Colonic mucosa (tissue), 4 donors: ENCODE data around the gene COG3. TPM values are rescaled to one million over a fixed set of nuclear protein-coding genes. Genes with fewer than 3 reads are reported as not detected.

Experiments used
- DNase-seq: peaks from one replicate; pipeline ENCODE4 v3.0.0-alpha.2; 2020
- H3K27ac ChIP-seq: fragments of 200-600 bp; one replicate; pipeline ENCODE4 v1.8.0; 2021
- H3K27me3 ChIP-seq: fragments of 200-600 bp; one replicate; pipeline ENCODE4 v1.8.0; 2021
- H3K36me3 ChIP-seq: fragments of 200-600 bp; one replicate; pipeline ENCODE4 v1.8.0; 2021
- H3K4me1 ChIP-seq: fragments of 200-600 bp; one replicate; pipeline ENCODE4 v1.8.0; 2021; ENCODE audit warnings: mild to moderate bottlenecking
- H3K4me3 ChIP-seq: fragments of 200-600 bp; one replicate; pipeline ENCODE4 v1.8.0; 2021
- H3K9ac ChIP-seq, 2 donors: one replicate each; pipeline ENCODE4 v1.7.0; 2013; ENCODE audit warnings: control low read depth in 2 of 2, low read depth in 2 of 2, low read length in 2 of 2
- H3K9me3 ChIP-seq: fragments of 200-600 bp; one replicate; pipeline ENCODE4 v1.8.0; 2021
- intact Hi-C: fragments of 100-400 bp; cut with DNase I; formaldehyde crosslinking; loops from one replicate; pipeline ENCODE4 v1.14.1; 2022
- total RNA-seq, 2 donors: library from RNA; stranded (reverse); fragmentation: NEBNext Ultra II Directional in 1 of 2; extraction: Animal tissue kit (Norgen Biotek cat#: 25700) in 1 of 2; gene quantifications; one replicate each; pipeline ENCODE4 v1.2.1, GENCODE V29; 2021
- TF ChIP-seq, protein P1 (sequence below): fragments of 200-600 bp; IDR thresholded peaks from one replicate; pipeline ENCODE4 v1.8.0; 2022; ENCODE audit warnings: antibody characterized with exemption, mild to moderate bottlenecking
- donor health status: healthy.
- donor health status: DM: no; HTN: no; CAD: no.
- donor health status: DM: no; HTN: no; CAD: no.

Gene COG3
- total RNA-seq, 2 donors from 2014 or later, result 39.0 to 49.8 TPM

GRCh38 chr13:45564133-45564776, 99.5 kb downstream of the COG3 start:
- H3K27ac ChIP-seq, result no peak overlapping the region
- no peak overlapping the region for H3K4me3 ChIP-seq
- H3K9ac ChIP-seq, result no peak overlapping the region
- intact Hi-C loops, result no loop called here
- TF ChIP-seq, protein P1, sequence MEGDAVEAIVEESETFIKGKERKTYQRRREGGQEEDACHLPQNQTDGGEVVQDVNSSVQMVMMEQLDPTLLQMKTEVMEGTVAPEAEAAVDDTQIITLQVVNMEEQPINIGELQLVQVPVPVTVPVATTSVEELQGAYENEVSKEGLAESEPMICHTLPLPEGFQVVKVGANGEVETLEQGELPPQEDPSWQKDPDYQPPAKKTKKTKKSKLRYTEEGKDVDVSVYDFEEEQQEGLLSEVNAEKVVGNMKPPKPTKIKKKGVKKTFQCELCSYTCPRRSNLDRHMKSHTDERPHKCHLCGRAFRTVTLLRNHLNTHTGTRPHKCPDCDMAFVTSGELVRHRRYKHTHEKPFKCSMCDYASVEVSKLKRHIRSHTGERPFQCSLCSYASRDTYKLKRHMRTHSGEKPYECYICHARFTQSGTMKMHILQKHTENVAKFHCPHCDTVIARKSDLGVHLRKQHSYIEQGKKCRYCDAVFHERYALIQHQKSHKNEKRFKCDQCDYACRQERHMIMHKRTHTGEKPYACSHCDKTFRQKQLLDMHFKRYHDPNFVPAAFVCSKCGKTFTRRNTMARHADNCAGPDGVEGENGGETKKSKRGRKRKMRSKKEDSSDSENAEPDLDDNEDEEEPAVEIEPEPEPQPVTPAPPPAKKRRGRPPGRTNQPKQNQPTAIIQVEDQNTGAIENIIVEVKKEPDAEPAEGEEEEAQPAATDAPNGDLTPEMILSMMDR, result no peak
- no peaks in the 10 kb centered on the region for H3K27me3 ChIP-seq
- no peak for DNase-seq
- no peaks in the 10 kb centered on the region for H3K4me1 ChIP-seq
- H3K36me3 ChIP-seq, result no peaks in the 10 kb centered on the region
- H3K9me3 ChIP-seq, result no peaks in the 10 kb centered on the region

DNA sequence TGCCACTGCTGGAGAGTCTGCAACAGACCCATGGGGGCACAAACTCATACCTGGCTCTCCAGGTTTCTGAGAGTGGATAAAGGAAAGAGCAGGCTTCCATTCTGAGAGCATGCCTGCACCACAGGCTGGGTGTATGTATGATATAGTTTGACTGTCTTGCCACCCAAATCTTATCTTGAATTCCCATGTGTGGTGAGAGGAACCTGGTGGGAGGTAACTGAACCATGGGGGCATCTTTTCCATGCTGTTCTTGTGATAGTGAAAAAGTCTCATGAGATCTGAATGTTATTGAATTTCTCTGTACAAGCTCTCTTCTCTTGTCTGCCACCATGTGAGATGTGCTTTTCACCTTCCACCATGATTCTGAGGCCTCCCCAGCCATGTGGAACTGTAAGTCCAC, 100.6 kb downstream of the COG3 start:
- TF ChIP-seq, protein P1, result no peak
- Histone ChIP-seq H3K9me3 (no peaks in the 10 kb centered on the region), H3K4me3 (no peak overlapping the region), H3K27ac (no peak overlapping the region), H3K36me3 (no peaks in the 10 kb centered on the region), H3K27me3 (no peaks in the 10 kb centered on the region), H3K4me1 (no peaks in the 10 kb centered on the region), H3K9ac (no peak overlapping the region)
- intact Hi-C loops, result no loop called here
- no peak for DNase-seq

GRCh38 chr13:45575146-45575829, 110.5 kb downstream of the COG3 start:
- intact Hi-C loops, result no loop called here
- Histone ChIP-seq H3K4me3 (no peak overlapping the region), H3K9me3 (no peaks in the 10 kb centered on the region), H3K36me3 (no peaks in the 10 kb centered on the region), H3K4me1 (no peaks in the 10 kb centered on the region), H3K9ac (no peak overlapping the region), H3K27me3 (no peaks in the 10 kb centered on the region), H3K27ac (no peak overlapping the region)
- no peak for DNase-seq
- TF ChIP-seq, protein P1, result no peak

DNA sequence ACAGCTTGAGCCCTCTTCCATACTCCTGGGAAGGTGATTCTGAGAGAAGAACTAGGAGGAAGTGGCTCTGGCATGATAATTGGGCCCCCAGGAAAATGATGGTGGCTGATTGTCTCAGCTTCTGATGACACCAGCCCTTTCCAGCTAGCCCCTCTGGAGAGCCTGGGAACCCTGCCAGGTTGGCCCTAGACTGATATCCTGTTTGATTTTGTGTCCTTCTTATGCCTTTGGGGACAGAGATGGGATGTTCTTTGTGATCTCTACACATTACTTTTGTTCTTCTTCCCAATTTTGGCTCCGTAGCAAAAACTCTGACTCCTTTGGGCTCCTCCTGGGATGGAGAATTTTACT, 111.1 kb downstream of the COG3 start:
- no peaks in the 10 kb centered on the region for H3K9me3 ChIP-seq
- H3K9ac ChIP-seq, result no peak overlapping the region
- H3K27me3 ChIP-seq, result no peaks in the 10 kb centered on the region
- DNase-seq, result no peak
- TF ChIP-seq, protein P1, result no peak
- H3K4me1 ChIP-seq, result no peaks in the 10 kb centered on the region
- H3K36me3 ChIP-seq, result no peaks in the 10 kb centered on the region
- H3K4me3 ChIP-seq, result no peak overlapping the region
- H3K27ac ChIP-seq, result no peak overlapping the region
- intact Hi-C loops, result no loop called here

DNA sequence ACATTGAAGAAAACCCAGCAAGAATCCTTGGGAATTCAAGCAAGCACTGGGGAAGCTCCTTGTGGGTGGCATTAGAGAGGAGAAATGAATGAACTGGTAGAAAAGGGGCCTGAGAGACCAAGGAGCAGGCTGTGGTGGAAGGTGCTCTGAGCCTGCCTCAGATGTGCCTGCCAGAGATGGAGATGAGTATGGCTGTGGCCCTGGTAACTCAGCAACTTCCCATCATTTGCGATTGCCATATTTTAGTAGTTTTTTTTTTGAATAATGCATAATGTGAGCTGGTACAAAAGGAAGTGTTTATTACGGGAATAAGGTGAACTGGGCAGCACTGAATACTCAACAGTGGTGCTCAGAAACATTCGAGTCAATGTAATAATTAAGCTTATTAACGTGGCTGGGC, 111.7 kb downstream of the COG3 start:
- H3K4me1 ChIP-seq, result no peaks in the 10 kb centered on the region
- H3K9ac ChIP-seq, result no peak overlapping the region
- H3K36me3 ChIP-seq, result no peaks in the 10 kb centered on the region
- intact Hi-C loops, result no loop called here
- H3K9me3 ChIP-seq, result no peaks in the 10 kb centered on the region
- no peak for DNase-seq
- H3K27ac ChIP-seq, result no peak overlapping the region
- no peaks in the 10 kb centered on the region for H3K27me3 ChIP-seq
- TF ChIP-seq, protein P1, result no peak
- no peak overlapping the region for H3K4me3 ChIP-seq
